GM12892 (cell line): ENCODE measurements around the gene CCDC28A. TPM values are rescaled to one million over a fixed set of nuclear protein-coding genes. Genes with fewer than 3 reads are reported as not detected.
"Not testable (repeated sequence)": the region's sequence is repeated elsewhere in the genome, so short reads cannot be mapped to it uniquely, and the experiment has no call there.

Source experiments
- DNase-seq: peaks from one replicate; pipeline ENCODE4 v3.0.0; 2011; ENCODE audit not compliant: insufficient read length
- FAIRE-seq: peaks from 2 replicates; lab custom pipeline; 2011; peaks lifted over from hg19 to GRCh38; lab: Jason Lieb, UNC
- POLR2A ChIP-seq: IDR thresholded peaks from 2 replicates; pipeline ENCODE4 v1.6.1; 2011; ENCODE audit warnings: low read depth, low read length, control low read depth
- POLR2AphosphoS5 ChIP-seq: IDR thresholded peaks from 2 replicates; pipeline ENCODE4 v1.6.1; 2011; ENCODE audit warnings: low read depth, low read length, control low read depth
- TAF1 ChIP-seq: IDR thresholded peaks from 2 replicates; pipeline ENCODE4 v1.6.1; 2011; ENCODE audit warnings: low read depth, mild to moderate bottlenecking, control low read depth, low read length, borderline replicate concordance
- polyA plus RNA-seq: library from polyadenylated mRNA; unstranded; fragments of >200 nt; gene quantifications from one replicate; pipeline ENCODE4 v1.2.1, GENCODE V29; 2012; ENCODE audit warnings: missing spikeins, inconsistent platforms; ENCODE audit not compliant: missing spikeins

CCDC28A gene
- polyA plus RNA-seq: 22.1 TPM

DNA sequence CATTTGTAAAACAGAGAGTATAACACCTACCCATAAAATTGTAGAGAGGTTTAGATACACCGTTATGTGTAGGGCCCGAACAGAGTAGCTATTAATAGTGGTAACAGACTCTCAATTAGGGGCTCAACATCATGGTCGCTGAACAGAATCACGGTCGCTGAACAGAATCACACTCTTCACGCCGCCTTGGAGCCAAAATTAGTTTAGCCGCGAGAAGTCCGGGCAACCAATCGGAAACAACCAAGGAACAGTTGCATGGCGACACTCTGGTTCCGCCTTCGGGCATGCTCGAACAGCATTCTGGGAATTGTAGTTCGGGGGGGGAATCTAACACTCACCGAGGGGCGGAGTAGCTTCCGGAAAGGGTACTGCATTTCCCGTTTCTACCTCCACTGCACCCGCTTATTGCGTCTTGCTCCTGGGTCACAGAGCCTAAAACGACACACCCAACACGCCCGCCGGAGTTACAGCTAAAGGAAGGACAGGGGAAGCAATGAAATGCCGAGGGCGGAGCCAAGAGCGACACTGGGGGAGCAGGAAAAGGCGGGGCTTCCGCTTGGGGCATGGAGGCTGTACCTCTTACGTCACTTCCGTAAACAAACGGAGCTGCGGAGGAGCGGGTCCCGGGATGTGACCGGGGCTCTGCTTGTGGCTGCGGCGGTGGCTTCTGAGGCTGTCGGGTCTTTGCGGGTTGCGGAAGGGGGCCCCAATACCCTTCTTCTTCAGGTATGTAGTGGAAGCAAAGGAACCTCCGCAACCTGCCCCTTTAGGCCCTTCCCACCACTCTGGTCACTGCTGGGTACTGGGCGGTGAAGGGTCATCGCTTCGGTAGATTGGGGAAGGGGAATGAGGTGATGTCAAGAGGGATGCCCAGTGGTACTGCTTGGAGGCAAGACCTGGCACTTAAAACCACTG, at the start of gene CCDC28A:
TSS of gene CCDC28A (plus strand) at position 593 of the 915 bp plus-strand sequence. CDS start 2,352 bp downstream, outside the sequence.
- 0 out of 2 replicates have a peak, but pooled peaks have one; percentile 52 for TF ChIP-seq TAF1
- TF ChIP-seq POLR2A: peak; percentile 60; the same call in 1 of the 2 replicates
- TF ChIP-seq POLR2AphosphoS5: peak; percentile 55; the same call in 1 of the 2 replicates
- FAIRE-seq (peak; percentile 100), DNase-seq (peak; percentile 52)

DNA sequence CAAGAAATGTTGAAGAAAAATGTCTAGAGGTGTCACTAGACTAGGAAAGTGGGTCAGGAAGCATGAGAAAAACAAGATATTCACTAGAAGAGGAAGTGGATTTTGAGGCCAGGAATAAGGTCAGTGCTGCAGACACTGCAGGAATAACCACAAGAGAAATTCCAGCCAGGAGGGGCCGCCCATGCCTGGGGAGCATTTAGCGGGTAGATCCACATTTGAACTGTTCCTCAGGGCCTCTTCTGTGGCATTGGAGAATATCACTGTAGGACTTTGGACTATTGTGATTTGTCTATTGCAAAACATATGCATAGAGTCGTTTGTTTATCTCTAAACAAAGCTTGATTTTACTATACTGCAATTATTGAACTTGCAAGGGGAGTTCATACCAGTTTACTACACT, 49.6 kb upstream of the CCDC28A start:
- DNase-seq: no peak
- TF ChIP-seq POLR2A (no peak), TAF1 (no peak), POLR2AphosphoS5 (no peak)
- FAIRE-seq: no peak

DNA sequence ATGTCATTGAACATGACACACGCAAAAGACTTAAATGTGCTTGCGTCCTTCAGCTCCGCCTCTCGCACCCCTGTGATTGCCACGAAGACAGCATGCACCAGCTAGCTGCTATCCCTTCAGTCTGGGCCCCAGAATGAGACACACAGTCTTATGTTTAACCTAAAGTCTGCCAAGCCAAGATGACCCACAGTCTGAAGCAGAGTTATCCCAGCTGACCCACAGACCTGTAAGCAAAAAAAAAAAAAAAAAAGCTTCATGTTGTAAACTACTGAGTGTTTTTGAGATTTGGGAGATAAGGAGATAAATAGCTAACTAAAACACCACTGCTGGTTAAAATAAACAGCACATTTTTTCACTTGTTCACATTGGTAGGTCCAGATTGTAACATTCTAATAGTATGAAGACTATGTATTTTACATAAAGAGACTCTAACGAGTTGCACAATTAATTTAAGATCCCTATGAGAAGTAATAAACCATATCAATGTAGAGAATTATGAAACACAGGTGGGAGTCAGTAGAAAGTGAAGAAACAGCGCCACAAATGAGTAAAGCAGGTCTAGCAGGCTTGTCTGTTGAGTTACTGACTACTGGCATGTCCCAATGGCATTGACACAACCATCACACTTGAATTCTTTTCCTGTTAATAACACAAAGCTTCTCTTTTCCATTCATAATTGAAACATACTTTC, 47.4 kb upstream of the CCDC28A start:
- no peak for DNase-seq
- TF ChIP-seq TAF1 (no peak), POLR2A (no peak), POLR2AphosphoS5 (no peak)
- FAIRE-seq: no peak

DNA sequence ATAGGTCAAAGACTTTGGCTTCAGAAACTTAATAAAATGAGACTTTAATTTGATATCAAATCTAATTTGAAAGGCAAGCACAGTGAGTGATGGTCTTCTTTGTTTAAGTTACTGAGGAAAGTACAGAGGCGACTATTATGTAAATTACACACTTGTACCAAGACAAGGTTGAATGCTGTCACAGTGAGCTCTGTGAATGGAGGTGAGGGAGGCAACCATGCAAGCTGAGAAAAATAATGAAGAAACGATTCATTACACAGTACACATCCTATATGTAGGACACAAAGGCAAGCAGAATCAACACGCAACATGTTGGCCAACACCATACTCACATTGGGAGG, 46.8 kb upstream of the CCDC28A start:
- DNase-seq: no peak
- no peak for FAIRE-seq
- TF ChIP-seq TAF1: no peak
- TF ChIP-seq POLR2A: no peak

DNA sequence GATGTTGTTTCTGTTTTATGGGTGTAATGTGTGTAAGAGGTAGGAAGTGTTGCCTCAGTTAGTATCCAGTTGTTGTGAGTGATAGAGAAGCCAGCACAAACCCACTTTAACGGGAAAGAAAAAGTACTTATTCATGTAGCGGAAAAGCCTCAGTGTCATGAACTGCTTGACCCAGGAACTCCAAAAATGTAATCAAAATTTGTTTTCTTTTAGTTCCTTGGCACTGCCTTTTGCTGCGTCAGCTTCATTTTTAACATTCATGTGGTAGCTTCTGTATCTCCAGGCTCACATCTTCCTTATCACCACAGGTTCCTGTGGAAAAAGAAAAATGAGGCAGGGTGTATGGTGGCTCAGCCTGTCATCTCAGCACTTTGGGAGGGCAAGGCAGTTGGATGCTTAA, 46.4 kb upstream of the CCDC28A start:
- no peak for FAIRE-seq
- TF ChIP-seq POLR2AphosphoS5 (no peak), TAF1 (no peak), POLR2A (no peak)
- DNase-seq: no peak

DNA sequence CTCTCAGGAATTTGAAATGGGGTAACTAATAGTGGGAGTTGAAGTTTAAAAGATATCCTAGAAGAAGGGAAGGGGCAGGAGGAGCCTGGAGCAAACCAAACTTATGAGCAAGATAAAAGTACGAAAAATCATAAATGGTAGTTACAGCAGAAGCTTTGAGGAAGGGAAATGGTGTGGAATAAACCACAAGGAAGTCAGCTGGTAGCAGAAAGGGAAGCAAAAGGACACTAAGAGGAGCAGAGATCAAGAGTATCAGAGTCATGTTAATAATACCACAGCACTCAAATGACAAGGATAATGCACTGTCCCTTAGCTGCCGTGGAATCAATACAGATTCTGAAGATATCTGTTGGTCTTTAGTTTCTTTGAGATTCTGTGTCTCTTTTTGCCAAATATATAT, 44.9 kb upstream of the CCDC28A start:
- TF ChIP-seq POLR2AphosphoS5: no peak
- no peak for DNase-seq
- FAIRE-seq: no peak

DNA sequence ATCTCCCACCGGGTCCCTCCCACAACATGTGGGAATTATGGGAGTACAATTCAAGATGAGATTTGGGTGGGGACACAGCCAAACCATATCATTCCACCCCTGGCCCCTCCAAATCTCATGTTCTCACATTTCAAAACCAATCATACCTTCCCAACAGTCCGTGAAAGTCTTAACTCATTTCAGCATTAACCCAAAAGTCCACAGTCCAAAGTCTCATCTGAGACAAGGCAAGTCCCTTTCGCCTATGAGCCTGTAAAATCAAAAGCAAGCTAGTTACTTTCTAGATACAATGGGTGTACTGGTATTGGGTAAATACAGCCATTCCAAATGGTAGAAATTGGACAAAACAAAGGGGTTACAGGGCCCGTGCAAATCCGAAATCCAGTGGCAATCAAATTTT, 43.5 kb upstream of the CCDC28A start:
- not testable (repeated sequence) for FAIRE-seq, DNase-seq

DNA sequence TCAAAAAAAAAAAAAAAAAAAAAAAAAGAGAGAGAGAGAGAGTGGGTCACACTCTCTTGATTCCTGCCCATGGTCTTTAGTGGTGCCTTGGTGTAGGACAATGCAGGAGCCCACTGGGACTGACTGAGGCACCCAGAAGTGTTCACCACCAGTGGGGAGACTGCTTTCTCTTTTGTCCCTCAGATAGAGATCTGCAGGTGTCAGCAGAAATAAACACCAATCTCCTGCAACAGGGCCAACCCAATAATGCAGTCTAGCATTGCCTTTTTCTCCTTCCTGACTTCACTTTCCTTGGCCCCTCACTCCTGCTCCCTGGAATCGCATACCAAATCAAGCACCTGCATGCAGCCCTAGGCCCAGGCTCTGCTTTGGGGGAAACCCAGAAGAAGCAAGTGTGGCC, 39.0 kb upstream of the CCDC28A start:
- DNase-seq: no peak
- FAIRE-seq: no peak

DNA sequence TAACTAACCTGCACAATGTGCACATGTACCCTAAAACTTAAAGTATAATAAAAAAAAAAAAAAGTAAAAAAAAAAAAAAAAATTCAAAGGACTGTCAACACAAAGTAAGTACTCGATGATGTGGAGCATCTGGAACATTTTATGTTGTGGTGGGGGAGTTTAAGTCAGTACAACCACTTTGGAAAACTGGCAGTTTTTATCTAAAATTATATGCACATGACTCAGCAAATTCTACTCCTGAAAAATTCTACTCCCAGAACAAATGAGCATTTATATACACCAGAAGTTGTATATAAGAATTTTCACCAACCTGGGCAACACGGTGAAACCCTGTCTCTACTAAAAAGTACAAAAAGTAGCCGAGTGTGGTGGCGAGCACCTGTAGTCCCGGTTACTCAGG, 36.9 kb upstream of the CCDC28A start:
- DNase-seq: no peak
- no peak for TF ChIP-seq POLR2AphosphoS5
- TF ChIP-seq TAF1: no peak
- no peak for TF ChIP-seq POLR2A
- no peak for FAIRE-seq

More for the DNA sequence above, 39.0 kb upstream of the CCDC28A start:
- TF ChIP-seq TAF1 (no peak), POLR2A (no peak)

DNA sequence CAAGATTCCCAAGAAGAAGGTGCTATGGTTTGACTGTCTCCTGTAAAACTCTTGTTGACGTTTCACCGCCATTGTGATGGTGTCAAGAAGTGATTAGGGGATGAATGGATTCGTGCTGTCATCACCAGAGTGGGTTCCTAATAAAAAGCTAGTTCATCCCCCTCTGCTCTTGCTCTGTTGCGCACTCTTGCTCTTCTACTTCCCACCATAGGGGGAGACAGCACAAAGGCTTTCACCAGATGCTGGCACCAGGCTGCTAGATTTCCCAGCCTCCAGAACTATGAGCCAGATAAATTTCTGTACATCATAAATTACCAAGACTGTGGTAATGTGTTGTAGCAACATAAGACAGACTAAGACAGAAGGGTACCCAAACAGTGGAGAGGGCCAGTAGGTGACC, 21.6 kb upstream of the CCDC28A start:
- no peak for FAIRE-seq
- DNase-seq: no peak
- no peak for TF ChIP-seq TAF1
- TF ChIP-seq POLR2A: no peak
- no peak for TF ChIP-seq POLR2AphosphoS5

DNA sequence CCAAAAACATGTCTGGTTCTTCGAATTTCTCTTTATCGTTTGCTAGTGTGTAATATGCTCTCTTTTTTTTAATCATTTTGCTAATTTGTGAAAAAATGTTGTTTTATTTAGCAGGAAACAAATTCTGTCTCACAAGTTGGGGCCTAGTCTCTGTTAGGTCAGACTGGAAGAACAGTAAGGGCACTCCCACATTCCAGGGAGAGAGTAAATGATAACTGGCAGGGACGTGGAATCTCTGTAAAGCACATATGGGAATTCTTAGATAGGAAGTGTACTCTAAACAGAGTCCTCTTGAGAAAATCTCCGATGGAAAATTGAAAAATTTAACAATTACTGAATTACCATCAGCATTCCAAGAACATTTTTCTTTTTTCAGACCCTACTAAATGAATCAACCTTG, 16.4 kb upstream of the CCDC28A start:
- FAIRE-seq (no peak), DNase-seq (no peak)
- TF ChIP-seq POLR2A: no peak
- TF ChIP-seq TAF1: no peak
- TF ChIP-seq POLR2AphosphoS5: no peak

DNA sequence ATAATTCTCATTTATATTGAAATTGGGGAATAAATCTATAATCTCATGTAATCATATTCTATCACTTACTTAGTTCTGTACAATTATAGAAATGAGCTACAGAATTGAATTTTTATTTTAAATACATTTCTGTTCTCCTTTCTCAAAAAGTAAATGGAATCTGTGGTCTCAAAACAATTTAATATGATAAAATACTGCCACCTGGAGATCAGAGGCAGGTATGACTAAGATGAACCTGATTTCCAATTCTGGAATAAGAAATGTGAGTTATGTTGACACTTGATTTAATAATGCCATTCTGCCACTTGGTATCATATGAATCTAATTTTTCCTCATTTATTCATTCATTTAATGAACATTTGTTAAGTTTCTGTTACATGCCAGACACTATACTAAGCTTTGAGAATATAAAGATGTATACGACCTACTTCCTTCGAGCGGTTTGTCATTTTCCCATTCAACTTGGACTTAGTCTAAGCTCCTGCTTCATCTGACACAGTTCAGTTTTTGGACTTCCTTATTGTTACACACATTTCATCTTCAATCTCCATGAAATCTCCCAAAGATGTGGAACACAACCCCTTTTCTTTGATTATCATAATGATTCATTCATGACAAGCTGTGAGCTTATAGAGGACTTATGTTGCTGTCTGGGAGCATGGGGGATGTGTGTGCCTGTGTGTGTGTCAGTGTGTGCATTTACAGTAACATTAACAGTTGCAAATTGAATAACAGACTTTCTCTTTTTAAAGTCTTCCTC, 7.5 kb upstream of the CCDC28A start:
- TF ChIP-seq POLR2AphosphoS5: no peak
- no peak for TF ChIP-seq POLR2A
- TF ChIP-seq TAF1: no peak
- DNase-seq: no peak
- no peak for FAIRE-seq
